Measurements from ENCODE around the gene MBTPS1. TPM values are rescaled to one million over a fixed set of nuclear protein-coding genes. Genes with fewer than 3 reads are reported as not detected.
A peak's percentile ranks its signal among the peaks of the same experiment; 100 is the strongest.

The MBTPS1 gene
- total and polyA plus RNA-seq, 9 of the 15 experiments (the other 6 are each of a cell fraction or from before 2014, with no cell fraction given), result 2.8 to 57.6 (median 43.8) TPM

GRCh38 chr16:84138824-84139627 is 22.3 kb upstream of the MBTPS1 start (continued):
- TF ChIP-seq, protein P1, sequence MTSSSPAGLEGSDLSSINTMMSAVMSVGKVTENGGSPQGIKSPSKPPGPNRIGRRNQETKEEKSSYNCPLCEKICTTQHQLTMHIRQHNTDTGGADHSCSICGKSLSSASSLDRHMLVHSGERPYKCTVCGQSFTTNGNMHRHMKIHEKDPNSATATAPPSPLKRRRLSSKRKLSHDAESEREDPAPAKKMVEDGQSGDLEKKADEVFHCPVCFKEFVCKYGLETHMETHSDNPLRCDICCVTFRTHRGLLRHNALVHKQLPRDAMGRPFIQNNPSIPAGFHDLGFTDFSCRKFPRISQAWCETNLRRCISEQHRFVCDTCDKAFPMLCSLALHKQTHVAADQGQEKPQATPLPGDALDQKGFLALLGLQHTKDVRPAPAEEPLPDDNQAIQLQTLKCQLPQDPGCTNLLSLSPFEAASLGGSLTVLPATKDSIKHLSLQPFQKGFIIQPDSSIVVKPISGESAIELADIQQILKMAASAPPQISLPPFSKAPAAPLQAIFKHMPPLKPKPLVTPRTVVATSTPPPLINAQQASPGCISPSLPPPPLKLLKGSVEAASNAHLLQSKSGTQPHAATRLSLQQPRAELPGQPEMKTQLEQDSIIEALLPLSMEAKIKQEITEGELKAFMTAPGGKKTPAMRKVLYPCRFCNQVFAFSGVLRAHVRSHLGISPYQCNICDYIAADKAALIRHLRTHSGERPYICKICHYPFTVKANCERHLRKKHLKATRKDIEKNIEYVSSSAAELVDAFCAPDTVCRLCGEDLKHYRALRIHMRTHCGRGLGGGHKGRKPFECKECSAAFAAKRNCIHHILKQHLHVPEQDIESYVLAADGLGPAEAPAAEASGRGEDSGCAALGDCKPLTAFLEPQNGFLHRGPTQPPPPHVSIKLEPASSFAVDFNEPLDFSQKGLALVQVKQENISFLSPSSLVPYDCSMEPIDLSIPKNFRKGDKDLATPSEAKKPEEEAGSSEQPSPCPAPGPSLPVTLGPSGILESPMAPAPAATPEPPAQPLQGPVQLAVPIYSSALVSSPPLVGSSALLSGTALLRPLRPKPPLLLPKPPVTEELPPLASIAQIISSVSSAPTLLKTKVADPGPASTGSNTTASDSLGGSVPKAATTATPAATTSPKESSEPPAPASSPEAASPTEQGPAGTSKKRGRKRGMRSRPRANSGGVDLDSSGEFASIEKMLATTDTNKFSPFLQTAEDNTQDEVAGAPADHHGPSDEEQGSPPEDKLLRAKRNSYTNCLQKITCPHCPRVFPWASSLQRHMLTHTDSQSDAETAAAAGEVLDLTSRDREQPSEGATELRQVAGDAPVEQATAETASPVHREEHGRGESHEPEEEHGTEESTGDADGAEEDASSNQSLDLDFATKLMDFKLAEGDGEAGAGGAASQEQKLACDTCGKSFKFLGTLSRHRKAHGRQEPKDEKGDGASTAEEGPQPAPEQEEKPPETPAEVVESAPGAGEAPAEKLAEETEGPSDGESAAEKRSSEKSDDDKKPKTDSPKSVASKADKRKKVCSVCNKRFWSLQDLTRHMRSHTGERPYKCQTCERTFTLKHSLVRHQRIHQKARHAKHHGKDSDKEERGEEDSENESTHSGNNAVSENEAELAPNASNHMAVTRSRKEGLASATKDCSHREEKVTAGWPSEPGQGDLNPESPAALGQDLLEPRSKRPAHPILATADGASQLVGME (CRISPR knock-in tag; IDR thresholded peaks at IDR 0.05), result no peak
- no peak for TF ChIP-seq PBX2 (CRISPR knock-in tag; IDR thresholded peaks at IDR 0.05; ENCODE audit: low read depth)
- TF ChIP-seq PBX2 (tag; conservative IDR thresholded peaks at IDR 0.05; ENCODE audit: low read depth), result no peak; the same call in none of the 2 replicates
- TF ChIP-seq CEBPB (tag; IDR thresholded peaks at IDR 0.05), result 0 out of 2 replicates have a peak, but pooled peaks have one; percentile 29
- no peak for TF ChIP-seq NCOR1 (IDR thresholded peaks at IDR 0.05)
- TF ChIP-seq CGGBP1 (CRISPR knock-in tag; IDR thresholded peaks at IDR 0.05), result no peak
- TF ChIP-seq ZNF766 (CRISPR knock-in tag; conservative IDR thresholded peaks at IDR 0.05), result no peak; the same call in 1 of the 2 replicates
- no peak; a peak in 1 of 4 replicates for TF ChIP-seq KDM1A (IDR thresholded peaks at IDR 0.05)
- TF ChIP-seq POLR2AphosphoS2 (IDR thresholded peaks at IDR 0.05; ENCODE audit: low read length), result no peak
- TF ChIP-seq, protein P2, sequence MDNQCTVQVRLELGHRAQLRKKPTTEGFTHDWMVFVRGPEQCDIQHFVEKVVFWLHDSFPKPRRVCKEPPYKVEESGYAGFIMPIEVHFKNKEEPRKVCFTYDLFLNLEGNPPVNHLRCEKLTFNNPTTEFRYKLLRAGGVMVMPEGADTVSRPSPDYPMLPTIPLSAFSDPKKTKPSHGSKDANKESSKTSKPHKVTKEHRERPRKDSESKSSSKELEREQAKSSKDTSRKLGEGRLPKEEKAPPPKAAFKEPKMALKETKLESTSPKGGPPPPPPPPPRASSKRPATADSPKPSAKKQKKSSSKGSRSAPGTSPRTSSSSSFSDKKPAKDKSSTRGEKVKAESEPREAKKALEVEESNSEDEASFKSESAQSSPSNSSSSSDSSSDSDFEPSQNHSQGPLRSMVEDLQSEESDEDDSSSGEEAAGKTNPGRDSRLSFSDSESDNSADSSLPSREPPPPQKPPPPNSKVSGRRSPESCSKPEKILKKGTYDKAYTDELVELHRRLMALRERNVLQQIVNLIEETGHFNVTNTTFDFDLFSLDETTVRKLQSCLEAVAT (IDR thresholded peaks at IDR 0.05), result peak in 1 of 2 experiments; percentile 19; a peak in 1 of 4 replicates
- no peak for TF ChIP-seq ZNF699 (CRISPR knock-in tag; IDR thresholded peaks at IDR 0.05; ENCODE audit: insufficient replicate concordance)
- no peak for TF ChIP-seq TFAM (CRISPR knock-in tag; conservative IDR thresholded peaks at IDR 0.05)
- TF ChIP-seq STAT6 (CRISPR knock-in tag; IDR thresholded peaks at IDR 0.05), result no peak
- TF ChIP-seq ZC3H8 (IDR thresholded peaks at IDR 0.05), result no peak
